ENCODE measurements around the gene TMEM51.

TMEM51 gene, protein sequence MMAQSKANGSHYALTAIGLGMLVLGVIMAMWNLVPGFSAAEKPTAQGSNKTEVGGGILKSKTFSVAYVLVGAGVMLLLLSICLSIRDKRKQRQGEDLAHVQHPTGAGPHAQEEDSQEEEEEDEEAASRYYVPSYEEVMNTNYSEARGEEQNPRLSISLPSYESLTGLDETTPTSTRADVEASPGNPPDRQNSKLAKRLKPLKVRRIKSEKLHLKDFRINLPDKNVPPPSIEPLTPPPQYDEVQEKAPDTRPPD

DNA sequence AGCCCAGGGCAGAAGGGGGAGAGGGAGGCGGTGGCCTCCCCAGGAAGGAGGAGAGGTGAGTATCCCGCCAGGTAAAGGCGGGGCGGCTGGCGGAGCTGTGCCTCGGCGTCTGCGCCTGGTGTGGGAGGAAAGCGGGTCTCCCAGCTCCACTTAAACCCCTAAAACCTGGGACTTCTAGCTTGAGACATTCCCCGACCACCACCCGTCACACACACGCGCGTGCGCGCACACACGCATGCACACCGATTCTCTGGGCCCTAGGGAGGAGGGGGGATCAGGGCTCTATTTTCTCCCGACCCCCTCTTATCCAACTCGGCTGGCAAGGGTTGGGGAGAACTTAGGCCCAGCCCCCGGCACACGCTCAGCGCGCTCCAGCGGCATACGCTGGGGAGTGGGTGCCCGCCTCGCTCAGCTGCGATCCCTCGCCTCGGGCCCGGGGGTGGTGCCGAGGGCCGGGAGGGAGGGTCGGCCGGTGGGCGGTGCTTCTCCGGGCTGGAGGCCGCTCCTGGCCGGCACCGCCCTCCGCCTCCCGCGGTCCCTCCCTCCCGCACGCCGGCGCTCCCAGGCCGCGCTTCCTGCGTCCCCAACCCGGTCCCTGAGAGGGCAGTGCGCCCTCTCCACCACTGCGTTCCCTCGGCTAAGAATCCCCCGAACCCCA is at the start of gene TMEM51:
TMEM51 (plus strand) TSS at position 564 of the 658 bp plus-strand sequence. CDS start 61,341 bp downstream, outside the sequence.
- DNase-seq (ENCODE audit: low read depth in 2 of 2) = no peak

DNA sequence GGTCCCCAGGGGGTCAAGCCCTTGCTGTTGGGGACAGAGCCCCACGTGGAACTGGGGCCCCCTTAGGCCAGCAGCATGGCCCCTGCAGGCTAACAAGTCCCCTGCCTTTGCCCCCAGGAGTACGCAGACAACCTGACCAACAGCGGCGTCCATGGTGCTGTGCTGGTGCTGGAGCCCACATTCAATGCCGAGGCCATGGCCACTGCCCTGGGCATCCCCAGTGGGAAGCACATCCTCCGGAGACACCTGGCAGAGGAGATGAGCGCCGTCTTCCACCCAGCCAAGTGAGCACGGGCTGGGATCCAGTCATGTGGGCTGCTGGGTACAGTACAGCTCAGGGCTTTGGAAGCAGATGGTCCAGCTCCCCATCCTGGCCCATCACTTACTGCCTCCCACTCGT is 49.6 kb upstream of the TMEM51 start:
- DNase-seq (ENCODE audit: low read depth in 2 of 2) = no peak

DNA sequence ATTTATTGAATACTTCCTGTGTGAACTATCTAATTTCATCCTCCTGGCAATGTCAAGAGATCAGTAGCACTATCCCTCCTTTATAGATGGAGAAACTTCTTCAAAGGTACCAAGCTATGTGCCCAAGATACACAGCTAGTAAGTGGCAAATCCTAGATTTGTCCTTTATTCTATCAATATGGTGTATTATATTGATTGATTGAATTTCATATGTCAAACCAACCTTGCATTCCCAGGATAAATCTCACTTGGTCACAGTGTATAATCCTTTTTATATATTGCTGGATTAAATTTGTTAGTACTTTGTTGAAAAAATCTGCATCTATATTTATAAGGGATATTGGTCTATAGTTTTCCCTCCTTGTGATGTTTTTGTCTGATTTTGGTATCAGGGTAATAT is 48.8 kb upstream of the TMEM51 start:
- DNase-seq (ENCODE audit: low read depth in 2 of 2) = no peak

DNA sequence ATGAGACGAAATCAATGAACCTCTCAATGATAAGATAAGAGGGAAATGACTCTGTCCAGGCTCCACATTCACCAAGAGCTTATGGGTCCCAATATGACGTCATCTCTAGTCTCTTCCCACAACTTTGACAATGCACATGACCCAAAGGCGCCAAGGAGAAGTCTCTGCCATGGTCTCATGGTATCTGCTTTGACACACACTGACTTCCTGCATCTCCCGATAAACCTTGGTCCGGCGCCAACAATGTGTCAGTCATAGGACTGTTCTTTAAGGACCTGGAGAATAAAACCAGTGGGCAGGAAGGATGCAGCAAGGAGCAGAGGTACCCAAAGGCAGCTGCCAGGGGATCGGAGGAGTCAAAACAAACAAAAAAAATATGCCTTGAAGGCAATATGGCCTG is 46.9 kb upstream of the TMEM51 start:
- no peak for DNase-seq (ENCODE audit: low read depth in 2 of 2)

DNA sequence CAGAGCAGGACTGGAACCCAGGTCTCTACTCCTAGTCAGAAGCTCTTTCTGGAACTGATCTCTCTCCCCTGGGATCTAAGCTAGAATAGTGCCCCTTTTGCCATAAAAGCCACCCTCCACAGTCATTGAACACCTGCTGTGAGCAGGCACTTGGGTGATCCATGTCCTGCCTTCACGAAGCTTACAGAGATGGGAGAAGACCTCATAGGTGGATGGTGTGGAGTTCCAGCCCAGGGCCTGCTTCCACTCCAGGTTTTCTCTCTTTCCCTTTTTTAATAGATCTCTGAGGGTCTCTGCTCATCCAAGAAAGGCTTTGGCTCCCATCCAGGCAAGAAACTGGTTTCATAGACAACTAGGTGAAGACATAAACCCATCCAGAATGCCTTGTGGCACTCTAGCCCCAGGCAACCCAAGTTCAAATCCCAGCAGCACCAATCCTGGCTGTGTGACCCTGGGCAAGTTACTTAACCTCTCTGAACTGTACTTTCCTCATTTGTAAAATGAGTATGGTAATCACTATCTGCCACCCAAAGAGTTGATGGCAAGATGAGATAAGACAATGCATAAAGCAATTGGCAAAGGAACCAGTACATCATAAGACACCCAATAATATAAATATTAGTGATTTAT is 46.4 kb upstream of the TMEM51 start:
- DNase-seq (ENCODE audit: low read depth in 2 of 2) = no peak

DNA sequence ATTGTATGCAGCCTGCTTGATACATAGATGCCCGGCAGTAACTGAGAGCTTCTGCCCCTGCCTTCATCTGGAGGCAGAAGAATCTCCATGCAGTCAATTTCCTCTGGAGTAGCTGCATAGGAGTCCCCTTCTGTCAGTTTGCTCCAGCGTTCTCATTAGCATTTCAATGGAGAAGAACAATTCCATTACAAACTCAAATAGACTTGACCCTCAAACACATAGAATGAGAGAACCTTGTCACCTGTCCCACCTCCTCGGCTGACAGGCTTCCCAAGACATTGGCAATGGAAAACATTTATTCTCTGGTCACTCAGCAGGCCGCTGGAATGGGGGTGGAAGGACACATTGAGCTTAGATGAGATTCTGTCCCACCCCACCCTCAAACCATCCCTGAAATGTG is 45.6 kb upstream of the TMEM51 start:
- no peak for DNase-seq (ENCODE audit: low read depth in 2 of 2)

DNA sequence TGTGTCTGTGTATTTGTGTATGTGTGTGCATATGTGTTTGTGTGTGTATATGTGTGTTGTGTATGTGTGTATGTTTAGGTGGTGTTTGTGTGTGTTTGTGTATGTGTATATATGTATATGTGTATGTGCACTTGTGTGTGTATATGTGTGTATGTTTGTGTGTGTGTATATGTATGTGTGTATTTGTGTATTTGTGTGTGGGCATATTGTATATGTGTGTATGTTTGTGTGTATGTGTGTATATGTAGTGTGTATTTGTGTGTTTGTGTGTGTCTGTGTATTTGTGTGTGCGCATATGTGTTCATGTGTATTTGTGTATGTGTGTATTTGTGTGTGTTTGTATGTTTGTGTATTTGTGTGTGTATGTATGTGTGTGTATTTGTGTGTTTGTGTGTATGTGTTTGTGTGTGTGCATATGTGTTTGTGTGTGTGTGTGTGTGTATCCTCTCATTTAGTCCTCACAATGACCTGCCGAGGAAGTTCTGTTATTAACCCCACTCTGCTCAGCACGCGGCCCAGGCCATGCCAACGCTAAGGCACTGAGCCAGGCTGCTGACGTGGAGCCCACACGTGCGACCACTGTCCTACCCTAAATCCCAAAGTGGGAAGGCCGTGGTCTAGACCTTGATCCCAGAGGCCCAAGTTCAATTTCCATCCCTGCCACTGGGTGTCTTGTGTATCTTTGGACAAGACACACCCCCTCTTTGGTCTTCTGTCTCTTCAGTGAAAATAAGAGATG is 43.2 kb upstream of the TMEM51 start:
- no peak for DNase-seq (ENCODE audit: low read depth in 2 of 2)

DNA sequence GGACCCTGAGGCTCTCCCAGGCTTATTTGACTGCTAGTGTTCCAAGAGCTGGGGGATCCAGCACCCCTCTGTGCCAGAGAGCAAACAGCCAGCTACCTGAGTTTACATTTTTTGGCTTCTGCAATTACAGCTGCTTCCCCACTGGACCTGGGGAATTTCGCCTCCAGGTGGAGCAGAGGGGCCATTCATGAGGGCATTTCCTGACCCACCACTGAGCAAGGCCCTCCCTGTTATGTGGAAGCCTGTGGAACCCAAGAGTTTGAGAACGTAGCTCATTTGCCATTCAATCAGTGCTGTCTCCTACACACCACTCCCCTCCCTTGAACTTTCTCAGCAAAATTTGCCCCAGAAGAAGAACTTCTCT is 42.7 kb upstream of the TMEM51 start:
- no peak for DNase-seq (ENCODE audit: low read depth in 2 of 2)

DNA sequence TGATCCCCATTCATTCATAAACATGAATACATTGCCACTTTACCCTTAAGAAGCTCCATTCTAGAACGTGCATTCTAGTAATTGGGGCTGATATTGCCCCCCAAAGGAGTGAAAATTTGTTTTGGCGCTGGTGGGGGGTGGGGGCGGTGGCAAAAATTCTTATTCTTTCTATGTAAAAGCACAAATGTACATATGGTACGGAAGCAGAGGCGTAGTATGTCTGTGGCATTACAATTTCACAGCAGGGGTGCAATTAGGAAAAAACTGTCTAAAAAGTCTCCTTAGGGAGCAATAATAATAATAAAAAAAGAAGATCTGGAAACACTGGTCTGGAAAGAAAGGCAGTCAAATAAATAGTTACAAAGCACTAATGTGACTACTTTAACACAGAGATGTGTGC is 40.4 kb upstream of the TMEM51 start:
- no peak for DNase-seq (ENCODE audit: low read depth in 2 of 2)

DNA sequence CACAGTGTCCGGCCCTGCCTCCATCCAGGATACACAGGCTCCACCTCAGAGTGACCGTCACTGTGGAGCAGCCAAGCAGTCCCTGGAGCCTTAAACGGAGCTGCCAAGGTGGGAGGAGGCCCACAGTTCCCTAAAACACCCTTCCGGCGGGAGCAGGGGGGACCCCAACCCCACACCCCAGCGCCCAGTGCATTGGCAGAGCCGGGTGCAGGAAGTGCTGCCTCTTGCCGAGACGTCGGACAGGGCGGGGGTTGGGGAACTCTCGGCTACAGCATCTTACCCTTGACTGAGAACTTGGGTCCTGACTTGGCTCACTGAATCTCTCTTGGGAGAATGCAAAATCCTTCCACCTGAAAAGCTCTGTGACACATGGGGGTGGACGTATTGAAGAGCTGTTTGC is 38.7 kb upstream of the TMEM51 start:
- no peak for DNase-seq (ENCODE audit: low read depth in 2 of 2)

DNA sequence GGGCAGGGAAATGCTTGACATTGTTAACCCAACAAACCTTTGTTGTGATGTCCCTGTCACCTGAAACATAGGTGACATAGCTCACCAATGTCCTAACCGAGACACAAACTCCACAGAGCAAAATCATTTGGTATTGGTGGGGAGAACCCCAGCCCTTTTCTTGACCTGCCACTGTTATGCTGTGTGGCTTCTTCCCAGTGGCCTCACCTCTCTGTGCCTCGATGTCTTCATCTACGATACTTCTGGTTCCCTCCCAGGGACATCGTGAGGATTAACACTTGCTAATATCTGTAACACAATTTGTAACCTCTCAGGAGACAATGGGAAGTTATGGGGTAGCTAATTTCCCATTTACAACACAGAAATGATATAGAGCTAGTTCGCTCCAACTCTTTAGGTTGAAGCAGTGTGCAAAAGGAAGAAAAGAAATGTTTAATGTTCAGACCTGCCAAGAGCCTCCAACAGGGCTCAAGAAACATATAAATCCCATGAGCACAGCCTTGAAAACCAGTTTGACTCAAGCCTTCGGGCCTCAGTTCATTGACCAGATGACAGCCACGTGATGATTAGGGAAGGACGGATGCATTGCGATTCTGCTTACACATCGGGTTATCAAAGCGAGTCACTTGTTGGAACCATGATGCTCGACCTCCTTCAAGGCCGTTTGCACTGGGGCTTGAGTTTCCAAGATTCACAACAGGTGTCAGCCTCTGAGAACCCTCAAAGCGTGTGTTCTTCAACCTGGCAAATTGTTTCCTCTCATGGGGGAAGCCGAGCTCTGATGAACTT is 37.8 kb upstream of the TMEM51 start:
- DNase-seq (ENCODE audit: low read depth in 2 of 2) = no peak

DNA sequence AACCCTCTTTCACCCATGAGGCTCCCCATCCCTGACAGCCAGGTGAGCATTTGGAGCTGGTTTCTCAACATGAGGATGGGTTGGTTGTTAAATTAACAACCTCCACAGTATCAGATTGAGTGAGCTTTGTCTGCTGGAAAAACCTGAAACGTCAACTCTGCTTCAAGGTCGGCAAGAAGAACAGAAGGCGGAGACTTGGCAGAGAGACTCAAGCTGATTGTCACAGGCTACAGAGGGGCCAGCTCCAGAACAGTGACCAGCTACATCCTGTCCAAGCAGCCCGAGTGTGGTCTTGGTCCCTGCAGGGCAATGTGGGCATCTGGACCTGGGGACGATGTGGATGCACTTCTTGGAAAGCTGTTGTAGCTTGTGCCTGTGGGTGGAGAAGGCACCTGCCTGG is 36.6 kb upstream of the TMEM51 start:
- DNase-seq (ENCODE audit: low read depth in 2 of 2) = no peak

DNA sequence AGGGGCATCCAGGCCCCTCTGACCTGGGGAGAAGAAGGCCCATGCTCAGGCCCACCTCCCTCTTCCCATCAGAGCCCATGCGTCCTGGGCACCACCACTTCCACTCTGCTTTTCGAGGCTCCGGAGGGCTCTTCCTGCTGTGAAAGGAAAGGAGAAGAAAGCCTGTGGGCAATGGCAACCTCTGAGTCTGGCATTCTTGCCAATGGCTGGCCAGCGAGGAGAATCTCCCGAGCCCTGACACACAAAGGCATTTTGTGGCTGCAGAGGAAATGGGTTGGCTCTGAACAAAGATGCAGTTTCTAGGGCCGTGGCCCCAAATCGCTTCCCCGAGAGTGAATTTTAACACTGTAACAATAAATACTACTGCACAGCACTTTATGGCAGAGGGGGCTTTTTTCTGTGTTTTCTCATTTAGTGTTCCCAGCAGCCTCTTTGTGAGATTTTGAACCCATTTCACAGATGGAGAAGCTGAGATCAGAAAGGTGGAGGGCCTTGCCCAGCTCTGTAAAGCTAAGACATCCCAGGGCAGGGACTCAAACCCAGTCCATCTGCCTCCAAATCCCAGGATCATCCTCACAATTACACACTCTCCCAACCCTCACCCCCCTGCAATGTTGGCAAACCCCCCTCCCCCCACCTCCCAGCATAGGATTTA is 35.7 kb upstream of the TMEM51 start:
- DNase-seq (ENCODE audit: low read depth in 2 of 2) = no peak

DNA sequence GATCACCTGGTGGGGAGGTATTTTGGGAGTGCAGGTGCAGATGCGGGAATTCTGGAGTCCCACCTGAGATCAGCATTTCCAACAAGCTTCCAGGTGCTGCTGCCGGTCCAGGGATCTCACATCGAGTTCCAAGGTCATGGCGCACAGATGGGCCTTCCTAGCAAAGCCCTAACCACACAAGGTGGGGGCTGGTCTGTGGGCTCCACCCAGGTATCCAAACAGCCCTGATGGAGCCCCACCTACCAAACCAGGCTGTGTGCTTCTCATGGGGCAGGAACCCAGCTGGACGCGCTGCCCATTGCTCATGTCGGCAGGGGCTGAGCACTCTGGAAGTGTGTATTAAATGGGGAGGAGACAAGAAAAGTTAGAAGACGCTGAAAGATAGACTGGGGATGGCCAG is 35.0 kb upstream of the TMEM51 start:
- DNase-seq (ENCODE audit: low read depth in 2 of 2) = no peak

DNA sequence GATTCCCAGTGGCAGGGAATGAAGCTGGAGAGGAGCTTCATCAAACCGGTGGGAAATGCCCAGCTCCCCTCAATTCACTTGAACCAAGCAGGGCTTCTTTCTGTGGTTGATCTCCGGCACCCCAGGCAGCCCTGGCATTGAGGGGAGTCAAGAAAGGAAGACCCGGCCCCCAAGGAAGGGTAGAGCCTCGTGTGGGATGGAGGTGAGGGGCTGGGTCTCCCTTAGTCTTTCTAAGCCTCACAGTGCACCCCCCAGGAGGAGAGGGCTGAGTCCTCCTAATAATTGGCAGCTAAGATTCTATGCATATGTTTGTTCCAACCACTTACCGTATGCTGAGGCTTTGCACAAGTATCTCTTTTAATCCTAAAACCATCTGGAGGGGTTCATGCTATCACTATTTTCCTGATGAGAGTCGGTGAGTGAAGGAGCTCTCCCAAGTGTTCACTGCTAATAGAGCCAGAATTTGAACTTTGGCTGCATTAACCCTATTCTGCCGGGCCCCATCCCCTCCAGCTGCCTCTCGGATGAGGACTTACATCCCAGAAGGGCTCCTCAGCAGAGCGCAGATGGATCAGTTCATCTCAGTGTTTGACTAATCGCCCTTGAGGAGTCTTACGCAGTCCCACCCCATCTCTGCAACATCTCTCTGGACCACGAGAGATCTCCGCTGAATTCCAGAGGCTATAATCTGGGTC is 33.1 kb upstream of the TMEM51 start:
- no peak for DNase-seq (ENCODE audit: low read depth in 2 of 2)

DNA sequence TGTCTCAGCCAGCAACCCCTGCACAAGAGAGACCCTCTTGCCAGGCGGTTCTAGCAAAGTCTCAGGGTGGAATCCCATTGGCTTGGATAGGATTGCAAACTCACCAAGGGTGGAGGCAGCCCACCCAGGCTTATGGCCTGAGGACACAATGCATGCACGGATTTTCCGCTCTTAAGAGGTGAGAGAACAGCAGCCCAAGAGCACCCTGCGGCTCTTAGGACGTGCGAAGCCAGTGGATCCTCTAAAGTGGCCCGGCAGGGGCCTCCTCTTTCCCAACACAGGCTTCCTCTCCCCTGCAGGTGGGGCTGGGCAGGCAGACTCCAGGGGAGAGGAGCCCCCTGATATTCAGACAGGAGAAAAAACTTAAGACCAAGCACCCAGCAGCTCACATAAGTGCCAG is 31.2 kb upstream of the TMEM51 start:
- no peak for DNase-seq (ENCODE audit: low read depth in 2 of 2)

DNA sequence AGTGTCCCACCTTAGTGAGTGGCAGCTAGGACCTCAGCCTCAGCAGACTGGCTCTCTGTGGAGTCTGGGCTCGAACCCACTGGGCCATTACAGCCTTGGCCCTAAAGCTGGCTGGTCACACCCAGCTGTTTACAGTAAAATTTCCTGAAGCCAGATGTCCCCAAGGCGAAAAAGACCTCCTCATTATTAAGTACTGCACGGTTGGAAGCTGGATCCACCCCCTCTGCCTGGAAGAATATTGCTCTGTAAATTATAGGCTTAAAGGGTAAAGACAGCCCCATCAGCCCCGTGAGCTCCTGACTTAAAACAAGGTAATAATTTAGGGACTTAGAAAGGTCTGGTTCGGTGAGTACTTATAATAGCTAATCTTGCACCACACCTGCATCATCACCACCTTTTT is 30.3 kb upstream of the TMEM51 start:
- DNase-seq (ENCODE audit: low read depth in 2 of 2) = no peak

DNA sequence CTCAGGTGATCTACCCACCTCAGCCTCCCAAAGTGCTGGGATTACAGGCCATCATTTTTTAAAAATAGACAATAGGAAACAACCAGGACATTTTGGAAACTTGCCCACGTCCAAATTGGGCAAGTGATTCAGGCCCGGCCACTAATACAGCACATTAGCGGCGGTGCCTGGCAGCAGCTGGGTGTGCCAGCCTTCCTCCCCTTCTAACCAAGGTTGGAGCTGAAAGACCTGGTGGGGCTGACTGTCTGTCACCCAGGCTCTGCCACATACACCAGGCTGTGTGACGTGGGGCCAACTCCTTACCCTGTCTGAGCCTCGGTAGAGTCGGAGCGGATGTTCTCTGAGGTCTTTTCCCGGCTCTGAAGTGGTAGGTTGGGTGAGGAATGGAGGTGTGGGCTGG is 29.6 kb upstream of the TMEM51 start:
- no peak for DNase-seq (ENCODE audit: low read depth in 2 of 2)

DNA sequence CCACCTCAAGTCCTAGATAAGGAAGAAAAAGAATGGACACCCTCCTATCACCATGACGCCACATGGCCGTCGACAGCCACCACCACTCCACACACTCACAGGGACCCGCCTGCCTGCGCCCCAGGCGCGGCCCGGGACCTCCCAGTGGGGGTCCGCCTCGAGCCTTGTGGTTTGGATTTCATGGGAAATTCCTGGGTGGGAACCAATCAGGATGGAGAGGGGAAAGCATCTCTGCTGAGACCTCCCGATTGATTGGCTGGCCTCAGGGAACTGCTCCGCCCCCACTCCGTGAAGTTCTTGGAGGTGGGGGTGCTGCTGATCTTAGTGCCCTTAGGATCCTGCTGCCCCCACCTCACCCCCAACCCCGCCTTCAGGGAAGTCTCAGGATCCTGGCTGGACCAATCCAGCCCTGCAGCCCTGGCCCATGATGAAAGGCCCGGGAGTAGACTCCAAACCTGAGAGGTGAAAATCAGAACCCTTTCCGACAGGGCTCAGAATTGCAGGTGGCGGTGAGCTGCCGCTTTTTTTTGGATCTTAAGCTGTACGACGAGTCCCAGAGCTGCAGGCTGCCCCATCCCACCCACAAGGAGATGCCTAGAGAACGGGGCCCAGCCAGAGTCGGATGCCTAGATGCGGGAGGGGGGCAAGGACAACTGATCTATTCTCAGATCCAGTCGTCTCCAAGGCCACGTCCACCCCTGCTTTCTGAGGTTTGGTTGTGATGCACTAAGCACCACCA is 29.0 kb upstream of the TMEM51 start:
- no peak for DNase-seq (ENCODE audit: low read depth in 2 of 2)

DNA sequence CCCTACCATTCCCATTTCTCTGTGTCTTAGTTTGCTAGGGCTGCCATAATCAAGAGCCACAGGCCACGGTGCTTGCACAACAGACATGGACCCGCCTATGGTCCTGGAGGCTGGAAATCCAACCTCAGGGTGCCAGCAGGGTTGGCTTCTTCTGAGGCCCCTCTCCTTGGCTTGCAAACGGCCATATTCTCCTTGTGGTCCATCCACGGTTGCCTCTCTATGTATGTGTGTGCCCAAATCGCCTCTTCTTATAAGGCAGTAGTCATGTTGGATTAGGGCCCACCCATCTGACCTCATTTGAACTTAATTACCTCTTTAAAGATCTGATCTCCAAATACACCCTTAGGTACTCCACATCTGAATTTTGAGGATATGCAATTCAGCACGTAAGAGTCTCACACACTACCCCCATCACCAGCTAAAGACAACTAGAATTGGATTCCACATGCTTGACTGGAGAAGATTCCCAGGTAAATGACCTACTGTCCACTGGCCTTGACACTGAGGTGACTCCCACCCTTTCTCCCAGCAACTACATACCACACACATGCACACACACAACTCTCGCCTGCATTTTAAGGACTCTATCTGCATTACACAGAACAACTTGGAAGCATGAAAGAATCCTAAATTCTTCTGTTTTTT is 28.3 kb upstream of the TMEM51 start:
- DNase-seq (ENCODE audit: low read depth in 2 of 2) = no peak

Data from stimulated activated CD8-positive, alpha-beta memory T cell treated with anti-CD3 and anti-CD28 coated beads, Interleukin-2, amount 100 ng/mL, for 1 hour (primary cell).